GM18505 (cell line): ENCODE data around the gene SEC62.
"Not testable (repeated sequence)": the region's sequence is repeated elsewhere in the genome, so short reads cannot be mapped to it uniquely, and the experiment has no call there.

Experiments used
- ATAC-seq: cut with Tn5 transposase; IDR thresholded peaks from one replicate; pipeline ENCODE4 v1.9.1; 2021; ENCODE audit not compliant: unreplicated experiment
- POLR2A ChIP-seq: IDR thresholded peaks from 4 replicates; pipeline ENCODE4 v1.6.1; 2011; ENCODE audit warnings: borderline replicate concordance; ENCODE audit not compliant: insufficient read depth, insufficient read length; ENCODE audit errors: extremely low read depth

The SEC62 gene

DNA sequence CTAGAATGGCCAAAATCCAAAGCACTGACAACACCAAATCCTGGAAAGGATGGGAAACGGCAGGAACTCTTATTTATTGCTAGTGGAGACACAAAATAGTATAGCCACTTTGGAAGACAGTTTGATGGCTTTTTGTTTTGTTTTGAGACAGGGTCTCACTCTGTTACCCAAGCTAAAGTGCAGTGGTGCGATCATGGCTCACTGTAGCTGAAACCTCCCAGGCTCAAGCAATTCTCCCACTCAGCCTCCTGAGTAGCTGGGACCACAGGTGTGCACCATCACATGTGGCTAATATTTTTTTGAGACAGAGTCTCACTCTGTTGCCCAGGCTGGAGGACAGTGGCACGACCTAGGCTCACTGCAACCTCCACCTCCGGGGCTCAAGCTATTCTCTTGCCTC lies 43.9 kb downstream of the SEC62 start:
- TF ChIP-seq POLR2A: no peak
- peak; percentile 53 for ATAC-seq

- no peak for TF ChIP-seq POLR2A
- ATAC-seq: no peak
These were observed 46.2 kb downstream of the SEC62 start for GRCh38 chr3:170012683-170013400.

DNA sequence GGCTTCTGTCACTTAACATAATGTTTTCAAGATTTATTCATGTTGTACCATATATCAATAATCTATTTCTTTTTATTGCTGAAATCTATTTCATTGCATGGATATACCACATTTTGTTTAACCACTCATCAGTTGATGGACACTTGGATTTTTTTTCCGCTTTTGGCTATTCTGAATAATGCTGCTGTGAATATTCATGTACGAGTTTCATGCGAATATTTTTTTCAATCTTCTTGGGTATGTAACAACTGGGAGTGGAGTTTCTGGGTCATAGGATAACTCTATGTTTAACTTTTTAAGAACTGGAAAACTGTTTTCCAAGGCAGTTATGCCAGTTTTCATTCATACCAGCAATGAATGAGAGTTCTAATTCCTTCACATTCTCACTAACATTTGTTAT lies 49.5 kb downstream of the SEC62 start:
- TF ChIP-seq POLR2A: no peak
- ATAC-seq: no peak

- ATAC-seq: not testable (repeated sequence)
These were observed 52.7 kb downstream of the SEC62 start for GRCh38 chr3:170019306-170019705.

- no peak for TF ChIP-seq POLR2A
- no peak for ATAC-seq
These were observed 54.5 kb downstream of the SEC62 start for GRCh38 chr3:170021083-170021482.

GRCh38 chr3:170022336-170022735 lies 55.7 kb downstream of the SEC62 start:
- TF ChIP-seq POLR2A: no peak
- ATAC-seq: no peak

GRCh38 chr3:170023165-170023564 lies 56.6 kb downstream of the SEC62 start:
- no peak for ATAC-seq
- no peak for TF ChIP-seq POLR2A

GRCh38 chr3:170024581-170024980 lies 58.0 kb downstream of the SEC62 start:
- ATAC-seq: no peak
- TF ChIP-seq POLR2A: no peak

DNA sequence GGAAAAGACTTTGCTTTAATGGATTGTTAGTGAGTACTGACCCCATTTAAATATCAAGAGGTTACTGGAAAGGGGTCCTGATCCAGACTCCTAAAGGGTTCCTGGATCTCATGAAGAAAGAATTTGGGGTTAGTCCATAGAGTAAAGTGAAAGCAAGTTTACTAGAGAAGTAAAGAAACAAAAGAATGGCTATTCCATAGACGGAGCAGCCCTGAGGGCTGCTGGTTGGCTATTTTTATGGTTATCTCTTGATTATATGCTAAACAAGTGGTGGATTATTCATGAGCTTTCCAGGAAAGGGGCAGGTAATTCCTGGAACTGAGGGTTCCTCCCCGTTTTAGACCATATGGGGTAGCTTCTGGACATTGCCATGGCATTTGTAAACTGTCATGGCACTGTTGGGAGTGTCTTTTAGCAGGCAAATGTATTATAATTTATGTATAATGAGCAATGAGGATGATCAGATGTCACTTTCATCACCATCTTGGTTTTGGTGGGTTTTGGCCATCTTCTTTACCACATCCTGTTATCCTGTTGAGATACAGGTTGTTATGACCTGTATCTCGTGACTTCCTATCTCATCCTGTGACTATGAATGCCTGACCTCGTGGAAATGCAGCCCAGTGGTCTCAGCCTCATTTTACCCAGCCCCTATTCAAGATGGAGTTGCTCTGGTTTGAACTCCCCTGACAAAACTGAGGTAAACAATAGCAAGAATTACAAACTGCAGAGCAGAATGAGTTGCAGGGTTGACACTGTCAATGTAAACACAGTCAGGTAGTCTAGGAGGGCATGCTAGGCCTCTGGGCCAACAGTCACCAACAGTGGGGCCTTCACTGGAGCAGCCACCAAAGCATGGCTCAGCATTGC lies 60.9 kb downstream of the SEC62 start:
- TF ChIP-seq POLR2A: no peak
- ATAC-seq: no peak

- no peak for TF ChIP-seq POLR2A
- no peak for ATAC-seq
These were observed 66.9 kb downstream of the SEC62 start for GRCh38 chr3:170033489-170033888.

DNA sequence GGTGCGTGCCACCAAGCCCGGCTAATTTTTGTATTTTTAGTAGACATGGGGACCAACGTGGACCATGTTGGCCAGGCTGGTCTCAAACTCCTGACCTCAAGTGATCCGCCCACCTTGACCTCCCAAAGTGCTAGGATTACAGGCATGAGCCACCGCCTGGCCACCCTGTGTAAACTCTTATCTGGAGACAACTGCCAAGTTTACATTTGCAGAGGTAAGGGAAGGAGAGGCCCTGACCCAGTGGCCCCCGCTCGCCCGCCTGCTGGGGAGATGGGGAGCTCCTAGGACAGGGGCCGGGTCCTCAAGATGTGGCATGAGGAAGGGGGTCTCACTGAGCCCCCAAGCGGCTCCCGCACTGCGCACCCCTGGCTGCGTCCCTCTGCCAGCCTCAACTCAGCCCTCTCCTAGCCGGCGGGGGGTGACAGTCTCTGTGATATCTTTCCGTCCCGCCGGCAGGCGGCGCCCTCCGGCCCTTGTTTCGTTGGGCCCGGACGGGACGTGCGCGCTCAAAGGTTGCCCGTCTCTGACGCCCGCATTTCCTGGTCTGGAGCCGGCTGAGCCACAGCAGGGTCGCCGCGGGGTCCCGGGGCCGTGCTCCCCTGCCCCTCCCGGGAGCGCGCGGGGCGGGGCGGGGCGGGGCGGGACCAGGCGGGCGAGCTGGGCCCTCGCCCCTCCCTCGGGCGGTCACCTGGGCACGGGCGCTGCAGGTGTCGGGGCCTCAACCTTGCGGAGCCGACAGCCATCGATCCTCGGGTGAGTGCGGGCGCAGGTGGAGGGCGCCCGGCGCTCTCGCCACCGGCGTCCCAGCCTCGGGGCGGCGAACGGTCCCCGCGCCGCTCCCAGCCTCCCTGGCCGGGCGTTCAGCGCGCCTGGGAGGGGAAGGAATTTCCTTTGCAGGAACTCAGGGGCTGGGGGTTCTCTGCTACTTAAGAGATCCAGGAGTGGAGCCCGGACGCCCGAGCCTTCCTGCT lies 71.1 kb downstream of the SEC62 start, which contains the start of gene GPR160:
Gene GPR160 (plus strand): TSS at position 533 of the 971 bp plus-strand sequence. CDS start 45,978 bp downstream, outside the sequence.
- peak; percentile 69 for TF ChIP-seq POLR2A
- peak; percentile 89 for ATAC-seq

DNA sequence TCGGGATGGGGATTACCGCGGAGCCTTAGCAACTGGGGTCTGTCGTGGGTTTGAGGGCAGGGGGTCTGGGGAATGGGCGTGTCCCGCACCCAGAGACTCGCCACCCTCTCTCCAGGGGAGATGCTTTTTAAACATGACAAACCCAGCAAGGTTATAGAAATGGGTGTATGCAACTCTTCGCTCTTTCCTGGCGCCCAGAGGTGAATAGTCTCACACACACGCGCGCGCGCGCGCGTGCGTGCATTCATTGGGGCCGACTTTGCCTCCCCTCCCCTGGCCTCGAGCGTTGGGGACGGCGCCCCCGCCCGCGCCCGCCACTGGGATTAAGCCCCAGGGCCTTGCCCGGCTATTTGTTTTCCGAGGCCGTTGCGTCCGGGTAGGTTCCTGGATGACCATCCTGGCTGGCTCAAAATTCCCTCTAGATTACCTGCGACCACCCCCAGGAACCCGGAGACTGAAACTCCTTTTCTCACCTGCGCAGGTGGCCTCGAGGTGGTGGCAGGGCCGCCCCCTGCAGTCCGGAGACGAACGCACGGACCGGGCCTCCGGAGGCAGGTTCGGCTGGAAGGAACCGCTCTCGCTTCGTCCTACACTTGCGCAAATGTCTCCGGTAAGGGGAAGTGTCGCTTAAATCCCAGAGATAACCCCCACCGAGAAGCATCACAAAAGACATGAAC lies 72.0 kb downstream of the SEC62 start:
- ATAC-seq: peak; percentile 10

More for the DNA sequence above, 72.0 kb downstream of the SEC62 start:
- no peak for TF ChIP-seq POLR2A
